SK-N-SH (cell line): ENCODE measurements around the gene FAM124A. TPM values are rescaled to one million over a fixed set of nuclear protein-coding genes. Genes with fewer than 3 reads are reported as not detected.

ENCODE experiments used
- CTCF ChIA-PET: fragments of 300-600, 350-600 bp; formaldehyde crosslinking; extraction: SDS; loops from one replicate; lab custom pipeline; 2021; lab: Yijun Ruan, JAX
- POLR2A ChIA-PET: fragments of 350-600 bp; sonication (Branson Sonifier 250); formaldehyde crosslinking; extraction: SDS; loops from one replicate; lab custom pipeline; 2020; ENCODE audit warnings: antibody characterized with exemption, inconsistent platforms; lab: Yijun Ruan, JAX
- DNase-seq: peaks from one replicate; pipeline ENCODE4 v3.0.0; 2012
- H2AFZ ChIP-seq: fragments of 200-600 bp; sonication (generic); 2 replicates; pipeline ENCODE4 v1.8.1; 2016; ENCODE audit warnings: antibody characterized with exemption, mild to moderate bottlenecking, low read depth
- H3F3A ChIP-seq: fragments of 200-600 bp; sonication (generic); replicated peaks from 2 replicates; pipeline ENCODE3; 2016; ENCODE audit warnings: antibody characterized with exemption, mild to moderate bottlenecking; ENCODE audit not compliant: insufficient read depth
- H3K27ac ChIP-seq, 2 experiments: fragments of 200-500 bp in 1 of 2; fragments of 200-600 bp in 1 of 2; sonication (Bioruptor generic) in 1 of 2; sonication (generic), shearing (Covaris generic) in 1 of 2; 2 replicates each; pipeline versions ENCODE4 v1.5.1 to v1.6.1; 2014 to 2016; ENCODE audit warnings: low read depth in 2 of 2, inconsistent platforms in 1 of 2, low read length in 1 of 2, mild to moderate bottlenecking in 1 of 2, mixed read lengths in 1 of 2
- H3K27me3 ChIP-seq: fragments of 200-600 bp; sonication (generic), shearing (Covaris generic); 2 replicates; pipeline ENCODE4 v1.6.1; 2016; ENCODE audit warnings: mixed run types; ENCODE audit not compliant: insufficient read depth
- H3K36me3 ChIP-seq, 2 experiments: fragments of 200-500 bp in 1 of 2; fragments of 200-600 bp in 1 of 2; sonication (Bioruptor generic) in 1 of 2; sonication (generic) in 1 of 2; replicated peaks in 1 of 2; 2 replicates each; pipeline versions ENCODE3 to v1.5.1; 2014 to 2016; ENCODE audit warnings: low read length in 1 of 2, mild to moderate bottlenecking in 1 of 2; ENCODE audit not compliant: insufficient read depth in 2 of 2, control insufficient read depth in 1 of 2
- H3K4me1 ChIP-seq, 2 experiments: fragments of 200-500 bp in 1 of 2; fragments of 200-600 bp in 1 of 2; sonication (Bioruptor generic) in 1 of 2; sonication (generic), shearing (Covaris generic) in 1 of 2; 2 replicates each; pipeline versions ENCODE4 v1.5.1 to v1.6.1; 2014 to 2016; ENCODE audit warnings: low read depth in 1 of 2, low read length in 1 of 2, mixed run types in 1 of 2; ENCODE audit not compliant: insufficient read depth in 2 of 2, control insufficient read depth in 1 of 2
- H3K4me2 ChIP-seq: fragments of 200-600 bp; sonication (generic), shearing (Covaris generic); 2 replicates; pipeline ENCODE4 v1.6.1; 2017; ENCODE audit warnings: mixed run types
- H3K4me3 ChIP-seq, 2 experiments: fragments of 200-500 bp in 1 of 2; fragments of 200-600 bp in 1 of 2; sonication (Bioruptor generic) in 1 of 2; sonication (generic), shearing (Covaris generic) in 1 of 2; 2 replicates each; pipeline versions ENCODE4 v1.5.1 to v1.8.1; 2014 to 2016; ENCODE audit warnings: low read depth in 2 of 2, inconsistent platforms in 1 of 2, low read length in 1 of 2, mild to moderate bottlenecking in 1 of 2, mixed read lengths in 1 of 2, moderate library complexity in 1 of 2
- H3K79me2 ChIP-seq: fragments of 200-600 bp; sonication (generic); 2 replicates; pipeline ENCODE4 v1.8.1; 2017; ENCODE audit warnings: mild to moderate bottlenecking; ENCODE audit not compliant: insufficient read depth
- H3K9ac ChIP-seq: fragments of 200-600 bp; sonication (generic); 2 replicates; pipeline ENCODE4 v1.6.1; 2017; ENCODE audit warnings: mixed run types
- H3K9me2 ChIP-seq: fragments of 200-600 bp; sonication (generic); 2 replicates; pipeline ENCODE4 v1.6.1; 2017; ENCODE audit warnings: mixed run types
- H3K9me3 ChIP-seq: fragments of 200-600 bp; sonication (generic); 2 replicates; pipeline ENCODE4 v1.6.1; 2017; ENCODE audit warnings: mixed run types, mild to moderate bottlenecking, moderate library complexity
- H4K20me1 ChIP-seq: fragments of 200-600 bp; sonication (generic); 2 replicates; pipeline ENCODE4 v1.6.1; 2017; ENCODE audit warnings: mild to moderate bottlenecking, mixed run types; ENCODE audit not compliant: insufficient read depth
- CHD2 ChIP-seq: fragments of 150-350 bp; IDR thresholded peaks from 2 replicates; pipeline ENCODE4 v1.6.1; 2018; ENCODE audit warnings: low read length; ENCODE audit not compliant: partially characterized antibody
- EZH2phosphoT487 ChIP-seq: fragments of 200-600 bp; sonication (generic); IDR thresholded peaks from 2 replicates; pipeline ENCODE4 v1.6.1; 2017; ENCODE audit warnings: low read depth, mixed run types, mild to moderate bottlenecking, antibody characterized with exemption, moderate library complexity, borderline replicate concordance
- FOXJ3 ChIP-seq: sonication (generic); formaldehyde crosslinking; IDR thresholded peaks from 2 replicates; pipeline ENCODE4 v1.5.1; 2020; ENCODE audit warnings: mild to moderate bottlenecking, missing genetic modification reagents
- GABPA ChIP-seq: IDR thresholded peaks from 2 replicates; pipeline ENCODE4 v1.4.0; 2012; ENCODE audit warnings: low read depth, mild to moderate bottlenecking
- MXI1 ChIP-seq: IDR thresholded peaks from 2 replicates; pipeline ENCODE4 v1.6.1; 2012; ENCODE audit warnings: mild to moderate bottlenecking, low read depth, low read length, improper control_type of control experiment
- RAD21 ChIP-seq: IDR thresholded peaks from 2 replicates; pipeline ENCODE4 v1.6.1; 2012; ENCODE audit warnings: mild to moderate bottlenecking, low read length
- RCOR1 ChIP-seq: fragments of 150-350 bp; IDR thresholded peaks from 2 replicates; pipeline ENCODE4 v1.6.1; 2017; ENCODE audit warnings: antibody characterized with exemption, low read length
- RFX5 ChIP-seq: IDR thresholded peaks from 2 replicates; pipeline ENCODE4 v1.6.1; 2012; ENCODE audit warnings: mild to moderate bottlenecking, improper control_type of control experiment, low read length
- RXRA ChIP-seq: IDR thresholded peaks from 2 replicates; pipeline ENCODE4 v1.4.0; 2012; ENCODE audit warnings: low read depth, mild to moderate bottlenecking, borderline replicate concordance
- SIN3A ChIP-seq: IDR thresholded peaks from 2 replicates; pipeline ENCODE4 v1.6.1; 2012; ENCODE audit warnings: low read depth, mild to moderate bottlenecking, low read length, moderate library complexity, borderline replicate concordance
- TCF12 ChIP-seq: IDR thresholded peaks from 2 replicates; pipeline ENCODE4 v1.4.0; 2012
- TEAD4 ChIP-seq: IDR thresholded peaks from 2 replicates; pipeline ENCODE4 v1.4.0; 2012; ENCODE audit warnings: mild to moderate bottlenecking, borderline replicate concordance; ENCODE audit not compliant: insufficient read depth
- WGBS: methylation state at CpG from one replicate; pipeline ENCODE4 v1.1.6; 2017; ENCODE audit warnings: low lambda C conversion rate; 5-methylcytosine and 5-hydroxymethylcytosine counted together
- polyA plus RNA-seq, 3 experiments: library from polyadenylated mRNA; depleted of rRNA; stranded (reverse); fragments of >200 nt; gene quantifications; 2 replicates each; pipeline ENCODE4 v1.2.3, GENCODE V29; 2012
- TF ChIP-seq, protein P1 (sequence below): fragments of 200-600 bp; sonication (generic); IDR thresholded peaks from 2 replicates; pipeline ENCODE4 v1.6.1; 2017; ENCODE audit warnings: antibody characterized with exemption, mild to moderate bottlenecking, moderate library complexity
- TF ChIP-seq, protein P2 (sequence below): fragments of 150-350 bp; IDR thresholded peaks from 2 replicates; pipeline ENCODE4 v1.6.1; 2016; ENCODE audit warnings: mild to moderate bottlenecking, low read depth, low read length
- TF ChIP-seq, protein P3 (sequence below): fragments of 150-350 bp; IDR thresholded peaks from 2 replicates; pipeline ENCODE4 v1.6.1; 2017; ENCODE audit warnings: antibody characterized with exemption, low read length, low read depth, borderline replicate concordance
- TF ChIP-seq, protein P4 (sequence below): IDR thresholded peaks from 2 replicates; pipeline ENCODE4 v1.4.0; 2012; ENCODE audit warnings: low read depth
- TF ChIP-seq, protein P5 (sequence below): IDR thresholded peaks from 2 replicates; pipeline ENCODE4 v1.4.0; 2012; ENCODE audit warnings: low read depth, borderline replicate concordance

FAM124A gene
- polyA plus RNA-seq, 1 of the 3 experiments (the other 2 are of a cell fraction): 1.5 TPM

DNA sequence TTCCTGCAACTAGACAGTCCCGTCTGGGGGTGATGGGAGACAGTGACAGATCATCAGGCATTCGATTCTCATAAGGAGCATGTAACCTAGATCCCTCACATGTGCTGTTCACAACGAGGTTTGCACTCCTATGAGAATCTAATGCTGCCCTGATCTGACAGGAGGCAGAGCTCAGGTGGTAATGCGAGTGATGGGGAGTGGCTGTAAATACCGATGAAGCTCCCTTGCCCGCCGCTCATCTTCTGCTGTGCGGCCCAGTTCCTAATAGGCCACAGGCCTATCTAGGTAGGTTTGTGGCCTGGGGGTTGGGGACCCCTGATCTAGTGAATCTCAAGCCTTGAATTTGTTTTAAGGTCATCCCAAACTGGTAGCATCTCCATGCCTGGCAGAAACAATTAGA lies 27.3 kb upstream of the FAM124A start:
- H3K4me1 ChIP-seq: peaks cover 0 to 4% of the 10 kb centered on the region in 2 experiments; a peak in 2 of 4 replicates
- TF ChIP-seq CHD2: no peak
- TF ChIP-seq MXI1: no peak
- no peak for TF ChIP-seq GABPA
- no peak for TF ChIP-seq FOXJ3 (CRISPR knock-in tag)
- TF ChIP-seq RAD21: no peak
- TF ChIP-seq, protein P1, sequence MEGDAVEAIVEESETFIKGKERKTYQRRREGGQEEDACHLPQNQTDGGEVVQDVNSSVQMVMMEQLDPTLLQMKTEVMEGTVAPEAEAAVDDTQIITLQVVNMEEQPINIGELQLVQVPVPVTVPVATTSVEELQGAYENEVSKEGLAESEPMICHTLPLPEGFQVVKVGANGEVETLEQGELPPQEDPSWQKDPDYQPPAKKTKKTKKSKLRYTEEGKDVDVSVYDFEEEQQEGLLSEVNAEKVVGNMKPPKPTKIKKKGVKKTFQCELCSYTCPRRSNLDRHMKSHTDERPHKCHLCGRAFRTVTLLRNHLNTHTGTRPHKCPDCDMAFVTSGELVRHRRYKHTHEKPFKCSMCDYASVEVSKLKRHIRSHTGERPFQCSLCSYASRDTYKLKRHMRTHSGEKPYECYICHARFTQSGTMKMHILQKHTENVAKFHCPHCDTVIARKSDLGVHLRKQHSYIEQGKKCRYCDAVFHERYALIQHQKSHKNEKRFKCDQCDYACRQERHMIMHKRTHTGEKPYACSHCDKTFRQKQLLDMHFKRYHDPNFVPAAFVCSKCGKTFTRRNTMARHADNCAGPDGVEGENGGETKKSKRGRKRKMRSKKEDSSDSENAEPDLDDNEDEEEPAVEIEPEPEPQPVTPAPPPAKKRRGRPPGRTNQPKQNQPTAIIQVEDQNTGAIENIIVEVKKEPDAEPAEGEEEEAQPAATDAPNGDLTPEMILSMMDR: no peak
- TF ChIP-seq TEAD4: no peak
- TF ChIP-seq RFX5: no peak
- no peak for TF ChIP-seq EZH2phosphoT487
- TF ChIP-seq RXRA: no peak
- TF ChIP-seq TCF12: no peak
- TF ChIP-seq RCOR1: no peak
- TF ChIP-seq SIN3A: no peak
- TF ChIP-seq, protein P2, sequence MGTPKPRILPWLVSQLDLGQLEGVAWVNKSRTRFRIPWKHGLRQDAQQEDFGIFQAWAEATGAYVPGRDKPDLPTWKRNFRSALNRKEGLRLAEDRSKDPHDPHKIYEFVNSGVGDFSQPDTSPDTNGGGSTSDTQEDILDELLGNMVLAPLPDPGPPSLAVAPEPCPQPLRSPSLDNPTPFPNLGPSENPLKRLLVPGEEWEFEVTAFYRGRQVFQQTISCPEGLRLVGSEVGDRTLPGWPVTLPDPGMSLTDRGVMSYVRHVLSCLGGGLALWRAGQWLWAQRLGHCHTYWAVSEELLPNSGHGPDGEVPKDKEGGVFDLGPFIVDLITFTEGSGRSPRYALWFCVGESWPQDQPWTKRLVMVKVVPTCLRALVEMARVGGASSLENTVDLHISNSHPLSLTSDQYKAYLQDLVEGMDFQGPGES: no peak
- TF ChIP-seq, protein P3, sequence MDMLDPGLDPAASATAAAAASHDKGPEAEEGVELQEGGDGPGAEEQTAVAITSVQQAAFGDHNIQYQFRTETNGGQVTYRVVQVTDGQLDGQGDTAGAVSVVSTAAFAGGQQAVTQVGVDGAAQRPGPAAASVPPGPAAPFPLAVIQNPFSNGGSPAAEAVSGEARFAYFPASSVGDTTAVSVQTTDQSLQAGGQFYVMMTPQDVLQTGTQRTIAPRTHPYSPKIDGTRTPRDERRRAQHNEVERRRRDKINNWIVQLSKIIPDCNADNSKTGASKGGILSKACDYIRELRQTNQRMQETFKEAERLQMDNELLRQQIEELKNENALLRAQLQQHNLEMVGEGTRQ: no peak
- TF ChIP-seq, protein P4, sequence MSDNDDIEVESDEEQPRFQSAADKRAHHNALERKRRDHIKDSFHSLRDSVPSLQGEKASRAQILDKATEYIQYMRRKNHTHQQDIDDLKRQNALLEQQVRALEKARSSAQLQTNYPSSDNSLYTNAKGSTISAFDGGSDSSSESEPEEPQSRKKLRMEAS: no peak
- TF ChIP-seq, protein P5, sequence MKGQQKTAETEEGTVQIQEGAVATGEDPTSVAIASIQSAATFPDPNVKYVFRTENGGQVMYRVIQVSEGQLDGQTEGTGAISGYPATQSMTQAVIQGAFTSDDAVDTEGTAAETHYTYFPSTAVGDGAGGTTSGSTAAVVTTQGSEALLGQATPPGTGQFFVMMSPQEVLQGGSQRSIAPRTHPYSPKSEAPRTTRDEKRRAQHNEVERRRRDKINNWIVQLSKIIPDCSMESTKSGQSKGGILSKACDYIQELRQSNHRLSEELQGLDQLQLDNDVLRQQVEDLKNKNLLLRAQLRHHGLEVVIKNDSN: no peak
- TF ChIP-seq, all 33 proteins: peak for 0
- no peaks in the 10 kb centered on the region for H3K9me2 ChIP-seq
- H2AFZ ChIP-seq: no peak overlapping the region
- no peak for DNase-seq
- POLR2A ChIA-PET: no interaction called here
- no peak overlapping the region for H3K4me3 ChIP-seq
- no peaks in the 10 kb centered on the region for H3F3A ChIP-seq
- H3K36me3 ChIP-seq: no peaks in the 10 kb centered on the region
- 70% methylated on average over 8 of the region's 8 CpGs for WGBS
- no peaks in the 10 kb centered on the region for H4K20me1 ChIP-seq
- no peaks in the 10 kb centered on the region for H3K79me2 ChIP-seq
- H3K4me2 ChIP-seq: no peak overlapping the region
- H3K27ac ChIP-seq: no peak overlapping the region
- H3K27me3 ChIP-seq: no peaks in the 10 kb centered on the region
- H3K9ac ChIP-seq: no peak overlapping the region
- CTCF ChIA-PET: no interaction called here
- no peaks in the 10 kb centered on the region for H3K9me3 ChIP-seq
